GM21390 (cell line): Measurements from ENCODE around the gene ITPKC.
"Not testable (repeated sequence)": the region's sequence is repeated elsewhere in the genome, so short reads cannot be mapped to it uniquely, and the experiment has no call there.

ENCODE experiments used
- ATAC-seq: cut with Tn5 transposase; IDR thresholded peaks from one replicate; pipeline ENCODE4 v1.9.1; 2021; ENCODE audit not compliant: unreplicated experiment

The ITPKC gene

DNA sequence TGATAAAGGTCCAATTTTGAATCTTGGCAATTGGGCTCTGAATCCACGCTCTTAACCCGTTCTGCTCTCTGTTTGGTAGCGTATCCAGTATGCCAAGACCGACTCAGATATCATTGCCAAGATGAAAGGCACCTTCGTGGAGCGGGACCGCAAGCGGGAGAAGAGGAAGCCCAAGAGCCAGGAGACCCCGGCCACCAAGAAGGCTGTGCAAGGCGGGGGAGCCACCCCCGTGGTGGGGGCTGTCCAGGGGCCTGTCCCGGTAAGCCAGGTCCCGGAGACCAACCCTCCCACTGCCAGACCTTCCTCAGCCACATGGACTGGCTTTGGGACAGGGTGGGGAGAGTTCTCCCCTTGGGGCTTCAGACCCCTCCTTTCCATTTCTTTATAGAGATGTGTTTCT, 42.4 kb downstream of the ITPKC start:
- ATAC-seq: no peak

DNA sequence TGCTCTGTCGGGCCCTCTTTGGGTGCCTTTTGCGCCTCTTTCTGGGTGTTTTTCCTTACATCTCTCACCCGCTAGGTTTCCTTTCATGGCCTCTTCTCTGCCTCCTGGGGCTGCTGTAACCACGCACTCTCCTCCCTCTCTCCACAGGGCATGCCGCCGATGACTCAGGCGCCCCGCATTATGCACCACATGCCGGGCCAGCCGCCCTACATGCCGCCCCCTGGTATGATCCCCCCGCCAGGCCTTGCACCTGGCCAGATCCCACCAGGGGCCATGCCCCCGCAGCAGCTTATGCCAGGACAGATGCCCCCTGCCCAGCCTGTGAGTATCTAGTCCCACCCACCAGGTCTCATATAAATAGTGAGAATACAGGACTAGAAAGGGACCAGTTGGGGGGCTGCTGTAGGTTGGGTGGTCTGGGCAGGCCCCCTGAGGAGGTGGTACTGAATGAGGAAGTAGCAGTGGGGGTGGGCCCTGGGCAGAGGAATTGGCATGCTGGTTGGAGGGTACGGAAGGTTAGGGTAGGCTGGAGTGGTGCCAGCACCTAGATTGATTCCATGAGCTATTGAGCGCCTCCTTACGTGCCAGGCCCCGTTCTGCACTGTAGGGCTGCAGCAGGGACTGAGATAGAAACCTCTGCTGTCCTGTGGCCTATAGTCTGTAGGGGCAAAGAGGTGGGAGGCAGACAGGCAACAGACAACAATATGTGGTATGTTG, 46.0 kb downstream of the ITPKC start:
- ATAC-seq: no peak

DNA sequence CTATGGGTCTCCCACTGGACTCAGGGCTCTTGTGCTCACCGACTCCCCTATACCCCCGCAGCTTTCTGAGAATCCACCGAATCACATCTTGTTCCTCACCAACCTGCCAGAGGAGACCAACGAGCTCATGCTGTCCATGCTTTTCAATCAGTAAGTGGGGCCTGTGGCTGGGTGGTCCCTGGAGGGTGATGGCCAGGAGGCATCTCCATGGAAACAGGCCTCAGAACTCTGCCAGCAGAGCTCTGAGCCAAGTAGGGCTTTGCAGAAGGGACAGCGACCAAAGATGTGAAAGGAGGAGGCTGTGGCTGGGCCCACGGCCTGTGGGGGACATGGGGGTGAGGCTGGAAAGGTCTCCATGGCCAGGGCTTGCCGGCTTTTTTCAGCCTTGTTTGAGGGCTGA, 46.6 kb downstream of the ITPKC start:
- ATAC-seq: no peak

DNA sequence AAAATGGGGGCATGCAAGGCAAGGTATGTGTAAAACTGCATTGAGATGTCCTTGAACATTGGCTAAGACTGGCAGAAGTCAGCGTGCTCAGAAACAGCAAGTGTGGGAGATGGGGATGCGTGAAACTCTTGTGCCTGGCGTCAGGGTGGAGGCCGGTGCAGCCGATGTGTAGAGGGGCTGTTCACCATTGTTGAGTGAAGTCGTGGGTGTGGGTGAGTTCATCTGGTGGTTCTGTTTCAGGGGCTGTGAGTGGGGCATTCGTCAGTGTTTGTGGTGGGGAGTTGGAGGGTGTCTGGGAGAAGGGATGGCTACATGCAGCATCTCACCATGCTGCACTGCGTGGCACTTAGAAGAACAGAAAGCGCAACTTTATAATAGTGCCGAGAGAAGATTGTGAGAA, 47.1 kb downstream of the ITPKC start:
- no peak for ATAC-seq

DNA sequence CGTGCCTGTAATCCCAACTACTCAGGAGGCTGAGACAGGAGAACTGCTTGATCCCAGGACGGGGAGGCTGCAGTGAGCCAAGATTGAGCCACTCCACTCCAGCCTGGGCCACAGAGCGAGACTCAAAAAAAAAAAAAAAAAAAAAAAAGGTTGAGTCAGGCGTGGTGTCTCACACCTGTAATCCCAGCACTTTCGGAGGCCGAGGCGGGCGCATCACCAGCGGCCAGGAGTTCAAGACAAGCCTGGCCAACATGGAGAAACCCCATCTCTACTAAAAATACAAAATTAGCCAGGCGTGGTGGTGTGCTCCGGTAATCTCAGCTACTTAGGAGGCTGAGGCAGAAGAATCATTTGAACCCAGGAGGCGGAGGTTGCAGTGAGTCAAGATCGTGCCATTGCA, 49.5 kb downstream of the ITPKC start:
- ATAC-seq: not testable (repeated sequence)

DNA sequence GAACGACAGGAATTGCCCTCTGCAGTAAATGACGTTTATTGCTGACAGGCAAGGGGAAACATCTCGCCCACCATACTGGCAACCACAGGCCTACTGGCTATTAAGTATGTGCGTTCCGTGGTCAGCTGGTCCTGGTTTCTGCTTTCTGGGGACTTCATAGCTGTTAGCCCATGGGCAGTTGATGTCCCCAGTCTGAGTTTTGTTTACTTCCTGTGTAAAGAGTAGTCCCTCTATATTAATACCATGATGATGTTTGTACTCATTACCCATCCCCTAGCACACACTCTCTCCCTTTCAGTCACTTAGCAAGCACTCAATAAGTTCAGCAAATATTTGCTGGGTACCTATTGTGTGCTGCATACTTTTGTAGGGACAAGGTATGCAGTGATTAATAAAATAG, 52.0 kb downstream of the ITPKC start:
- no peak for ATAC-seq

DNA sequence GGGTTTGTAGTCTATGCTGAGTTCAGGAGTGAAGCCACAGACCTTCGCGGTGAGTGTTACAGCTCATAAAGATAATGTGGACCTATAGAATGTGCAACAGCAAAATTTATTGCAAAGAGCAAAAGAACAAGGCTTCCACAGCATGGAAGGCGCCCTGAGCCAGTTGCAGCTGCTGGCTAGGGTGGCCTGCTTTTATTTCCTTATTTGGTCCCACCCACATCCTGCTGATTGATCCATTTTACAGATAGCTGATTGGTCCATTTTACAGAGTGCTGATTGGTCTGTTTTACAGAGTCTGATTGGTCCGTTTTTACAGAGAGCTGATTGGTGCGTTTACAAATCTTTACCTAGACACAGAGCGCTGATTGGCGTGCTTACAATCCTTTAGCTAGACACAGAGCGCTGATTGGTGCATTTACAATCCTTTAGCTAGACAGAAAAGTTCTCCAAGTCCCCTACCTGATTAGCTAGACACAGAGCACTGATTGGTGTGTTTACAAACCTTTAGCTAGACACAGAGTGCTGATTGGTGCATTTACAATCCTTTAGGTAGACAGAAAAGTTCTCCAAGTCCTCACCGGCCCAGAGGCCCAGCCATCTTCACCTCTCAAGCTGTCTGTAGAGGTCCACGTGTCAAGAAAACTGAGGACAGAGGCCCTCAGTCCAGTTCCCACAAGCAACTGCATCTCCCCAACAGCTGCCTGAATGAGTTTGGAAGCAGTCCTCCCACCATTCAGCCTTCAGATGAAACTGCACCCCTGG, 54.4 kb downstream of the ITPKC start:
- ATAC-seq: not testable (repeated sequence)

DNA sequence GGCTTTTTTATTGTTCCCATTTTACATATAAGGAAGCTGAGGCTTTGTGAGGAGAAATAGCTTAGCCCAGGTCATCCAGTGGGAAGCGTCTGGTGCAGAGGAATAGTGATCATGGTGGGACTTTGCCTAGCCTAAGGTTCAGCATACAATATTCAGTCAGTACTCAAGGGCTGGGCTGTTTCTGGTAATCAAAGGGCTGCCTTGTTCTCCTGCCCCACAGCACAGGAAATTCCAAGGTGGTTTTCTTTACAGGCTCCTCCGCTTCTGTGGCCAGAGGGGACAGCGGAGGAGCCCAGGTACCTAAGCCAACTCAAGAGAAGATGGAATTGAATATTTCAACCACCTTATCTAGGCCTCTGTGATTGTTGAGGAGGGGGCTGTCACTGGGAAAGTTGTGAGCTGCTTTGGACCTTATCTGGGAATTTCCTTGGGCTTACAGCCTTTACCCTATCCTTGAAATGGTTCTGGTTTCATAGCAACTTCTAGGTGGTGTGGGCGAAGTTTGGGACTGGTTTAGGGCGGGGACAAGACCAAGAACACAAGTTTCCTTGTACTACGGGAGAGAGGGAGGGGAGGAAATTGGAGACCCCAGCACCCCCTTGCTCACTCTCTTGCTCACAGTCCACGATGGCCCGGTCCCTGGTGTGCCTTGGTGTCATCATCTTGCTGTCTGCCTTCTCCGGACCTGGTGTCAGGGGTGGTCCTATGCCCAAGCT, 58.2 kb downstream of the ITPKC start, which contains the start of gene MIA:
MIA (plus strand) TSS at position 606 of the 716 bp plus-strand sequence; CDS start at position 628, 22 bp downstream.
- no peak for ATAC-seq

DNA sequence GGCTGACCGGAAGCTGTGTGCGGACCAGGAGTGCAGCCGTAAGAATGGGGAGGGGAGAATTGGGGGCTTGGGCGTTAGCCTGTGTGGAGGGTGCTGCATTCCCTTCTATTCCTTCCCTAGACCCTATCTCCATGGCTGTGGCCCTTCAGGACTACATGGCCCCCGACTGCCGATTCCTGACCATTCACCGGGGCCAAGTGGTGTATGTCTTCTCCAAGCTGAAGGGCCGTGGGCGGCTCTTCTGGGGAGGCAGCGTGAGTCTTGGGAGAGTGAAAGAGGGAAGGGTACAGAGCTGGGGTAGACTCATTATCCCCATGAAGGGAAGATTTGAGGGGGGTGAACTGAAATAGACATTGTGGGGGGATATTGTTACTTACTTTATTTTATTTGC, 58.7 kb downstream of the ITPKC start:
- ATAC-seq: no peak

DNA sequence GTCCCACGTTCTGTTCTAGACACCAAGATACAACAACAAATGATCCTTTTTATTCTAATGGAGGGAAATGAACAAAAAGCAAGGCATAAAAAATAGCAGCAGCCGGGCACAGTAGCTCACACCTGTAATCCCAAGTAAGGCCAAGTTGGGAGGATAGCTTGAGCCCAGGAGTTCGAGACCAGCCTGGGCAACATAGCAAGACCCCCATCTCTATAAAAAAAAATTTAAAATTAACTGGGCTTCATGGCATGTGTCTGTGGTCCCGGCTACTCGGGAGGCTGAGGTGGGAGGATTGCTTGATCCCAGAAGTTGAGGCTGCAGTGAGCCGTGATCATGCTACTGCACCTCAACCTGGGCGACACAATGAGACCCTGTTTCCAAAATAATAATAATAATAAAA, 59.5 kb downstream of the ITPKC start:
- no peak for ATAC-seq

DNA sequence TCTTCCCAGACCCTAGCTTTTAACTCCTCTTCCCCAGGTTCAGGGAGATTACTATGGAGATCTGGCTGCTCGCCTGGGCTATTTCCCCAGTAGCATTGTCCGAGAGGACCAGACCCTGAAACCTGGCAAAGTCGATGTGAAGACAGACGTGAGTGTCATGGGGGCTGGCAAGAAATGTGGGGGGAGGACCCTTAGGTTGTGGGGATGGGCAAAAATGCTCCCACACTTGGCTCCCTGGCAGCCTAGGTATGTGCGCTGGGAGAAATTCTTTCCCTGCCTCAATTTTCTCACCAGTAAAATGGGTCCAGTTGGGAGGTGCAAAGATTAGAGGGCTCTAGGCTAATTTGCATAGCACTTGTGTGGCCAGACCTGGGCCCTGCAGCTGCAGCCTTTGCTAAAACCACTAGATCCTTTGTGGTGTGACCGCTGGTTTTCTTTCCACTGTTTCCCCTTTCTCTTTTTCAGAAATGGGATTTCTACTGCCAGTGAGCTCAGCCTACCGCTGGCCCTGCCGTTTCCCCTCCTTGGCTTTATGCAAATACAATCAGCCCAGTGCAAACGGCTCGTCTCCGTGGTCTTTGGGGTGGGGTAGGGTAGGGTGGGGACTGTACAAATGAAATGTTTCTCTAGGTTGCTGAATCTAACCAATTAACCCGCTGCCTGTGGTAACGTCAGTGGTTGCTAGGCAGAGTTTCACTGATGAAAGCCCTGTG, 60.2 kb downstream of the ITPKC start:
- peak; percentile 59 for ATAC-seq

DNA sequence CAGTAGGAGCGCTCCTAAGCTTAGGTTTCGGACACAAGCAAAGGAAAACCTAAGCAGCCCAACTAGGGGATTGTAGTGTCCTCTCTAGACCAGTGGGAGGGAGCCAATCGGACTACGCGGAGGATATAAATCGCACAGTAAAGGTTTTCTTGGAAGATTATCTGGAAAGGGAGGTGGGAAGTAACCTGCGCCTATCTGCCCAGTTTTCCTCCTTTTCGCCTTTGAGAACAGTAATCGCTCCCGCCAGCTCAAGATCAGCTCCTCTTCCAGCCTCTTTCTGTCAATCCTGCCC, 60.7 kb downstream of the ITPKC start:
- ATAC-seq: no peak

DNA sequence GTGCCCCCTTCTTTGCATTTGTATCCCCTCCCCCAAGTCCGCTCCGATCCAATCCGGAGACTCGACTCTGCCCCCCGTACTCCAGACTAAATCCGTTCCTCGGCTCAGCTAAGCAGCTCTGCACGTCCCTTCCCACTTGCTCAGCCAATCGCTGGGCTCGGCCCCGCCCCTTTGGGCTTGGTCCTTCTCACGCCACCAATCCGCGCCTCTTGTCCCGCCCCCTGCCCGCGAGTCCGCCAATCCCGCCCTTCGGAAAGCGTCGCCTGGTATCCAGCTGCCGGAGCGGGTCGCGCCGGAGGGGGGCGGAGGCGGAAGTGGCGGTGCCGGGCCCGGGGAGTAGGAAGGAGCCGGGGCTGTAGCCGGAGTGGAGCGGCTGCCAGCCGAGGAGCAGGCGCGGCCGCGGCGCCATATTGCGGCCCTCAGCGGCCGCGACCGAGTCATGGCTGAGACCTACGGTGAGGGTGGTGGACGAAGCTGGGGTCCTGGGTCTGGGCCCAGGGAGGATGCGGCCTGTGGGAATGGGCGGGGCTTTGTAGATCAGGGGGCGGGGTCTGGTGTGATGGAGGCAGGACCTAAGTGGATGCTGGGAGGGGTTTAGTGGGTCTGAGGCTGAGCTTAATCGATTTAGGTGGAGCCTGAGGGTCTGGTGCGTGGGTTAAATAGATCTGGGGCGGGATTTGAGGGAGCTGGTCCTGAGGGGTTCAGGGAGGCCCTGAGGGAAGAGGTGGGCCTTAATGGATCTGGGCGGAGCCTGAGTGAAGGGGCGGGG, 61.2 kb downstream of the ITPKC start, which contains the start of gene RAB4B:
RAB4B (plus strand) TSS at position 311 of the 769 bp plus-strand sequence; CDS start at position 440, 129 bp downstream.
- peak; percentile 48 for ATAC-seq

DNA sequence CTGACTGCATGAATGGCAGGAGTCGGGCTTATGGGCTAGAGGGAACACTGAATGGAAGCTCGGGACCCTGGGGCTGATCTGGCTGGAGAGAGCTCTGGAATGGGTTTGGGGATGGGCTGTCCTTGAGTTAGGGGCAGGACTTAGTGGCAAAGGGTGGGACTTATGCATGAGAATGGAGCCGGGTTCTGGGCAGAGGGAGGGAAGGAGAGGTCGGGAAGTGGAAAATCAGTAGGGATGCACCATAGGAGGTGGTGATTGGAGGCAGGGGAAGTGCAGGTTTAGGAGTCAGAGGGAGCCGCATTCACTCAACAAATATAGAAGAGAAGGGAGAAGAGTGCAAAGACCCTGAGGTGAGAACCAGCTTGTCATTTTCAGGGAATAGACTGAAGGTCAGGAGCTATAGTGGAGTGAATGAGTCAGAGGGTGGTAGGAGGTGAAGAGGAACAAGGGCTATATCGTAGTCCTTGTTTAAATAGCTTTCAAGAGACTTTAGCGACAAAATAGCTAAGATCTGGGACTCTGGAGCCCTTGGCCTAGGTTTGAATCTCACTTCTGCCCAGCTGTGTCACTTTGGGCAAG, 61.9 kb downstream of the ITPKC start:
- no peak for ATAC-seq

DNA sequence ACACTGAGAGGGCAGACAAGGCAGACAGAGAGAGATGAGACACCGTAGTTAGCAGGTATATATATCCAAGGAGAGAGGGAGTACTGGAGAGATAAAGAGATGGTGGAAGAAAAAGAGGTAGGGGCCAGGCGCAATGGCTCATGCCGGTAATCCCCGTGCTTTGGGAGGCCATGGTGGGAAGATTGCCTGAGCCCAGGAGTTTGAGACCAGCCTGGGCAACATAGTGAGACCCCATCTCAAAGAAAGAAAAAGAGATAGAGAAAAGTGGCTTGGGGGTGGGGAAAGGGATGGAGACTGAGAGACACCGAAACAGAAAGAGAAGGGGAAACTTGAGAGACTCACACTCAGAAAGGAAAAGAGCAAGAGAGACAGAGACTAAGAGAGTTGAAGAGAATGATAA, 63.7 kb downstream of the ITPKC start:
- ATAC-seq: no peak

DNA sequence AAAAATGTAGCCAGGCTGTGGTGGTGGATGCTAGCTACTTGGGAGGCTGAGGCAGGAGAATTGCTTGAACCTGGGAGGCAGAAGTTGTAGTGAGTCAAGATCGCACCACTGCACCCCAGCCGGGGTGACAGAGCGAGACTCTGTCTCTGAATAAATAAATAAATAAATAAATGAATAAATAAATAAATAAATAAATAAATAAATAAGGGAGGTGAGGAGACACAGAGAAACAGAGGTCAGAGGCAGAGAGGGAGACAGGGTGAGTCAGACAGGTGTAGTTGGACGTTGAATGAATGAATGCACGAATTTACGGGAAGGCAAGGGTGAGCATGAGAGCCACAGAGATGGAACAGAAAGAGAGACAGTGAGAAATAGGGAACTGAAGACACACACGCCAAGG, 64.2 kb downstream of the ITPKC start:
- no peak for ATAC-seq

DNA sequence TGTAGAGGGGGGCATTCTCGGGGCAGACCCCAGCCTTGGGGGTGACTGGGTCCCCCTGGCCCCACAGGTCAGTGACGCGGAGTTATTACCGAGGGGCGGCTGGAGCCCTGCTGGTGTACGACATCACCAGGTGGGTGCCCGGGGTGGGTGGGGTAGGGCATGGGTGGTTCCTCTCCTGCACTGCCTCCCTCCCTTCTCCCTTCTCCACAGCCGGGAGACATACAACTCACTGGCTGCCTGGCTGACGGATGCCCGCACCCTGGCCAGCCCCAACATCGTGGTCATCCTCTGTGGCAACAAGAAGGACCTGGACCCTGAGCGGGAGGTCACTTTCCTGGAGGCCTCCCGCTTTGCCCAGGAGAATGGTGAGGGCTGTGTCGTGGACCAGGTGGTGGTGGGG, 66.8 kb downstream of the ITPKC start:
- no peak for ATAC-seq

DNA sequence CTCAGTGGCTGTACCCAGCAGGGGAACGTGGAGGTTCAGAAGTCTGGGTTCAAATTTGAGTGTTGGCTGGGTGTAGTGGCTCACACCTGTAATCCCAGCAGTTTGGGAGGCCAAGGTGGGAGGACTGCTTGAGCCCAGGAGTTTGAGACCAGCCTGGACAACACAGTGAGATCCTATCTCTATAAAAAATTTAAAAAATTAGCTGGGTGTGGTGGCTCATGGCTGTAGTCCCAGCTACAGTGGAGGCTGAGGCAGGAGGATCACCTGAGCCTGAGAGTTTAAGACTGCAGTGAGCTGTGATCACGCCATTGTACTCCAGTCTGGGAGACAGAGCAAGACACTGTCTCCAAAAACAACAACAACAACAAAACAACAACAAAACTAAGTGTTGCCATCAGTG, 67.2 kb downstream of the ITPKC start:
- not testable (repeated sequence) for ATAC-seq

DNA sequence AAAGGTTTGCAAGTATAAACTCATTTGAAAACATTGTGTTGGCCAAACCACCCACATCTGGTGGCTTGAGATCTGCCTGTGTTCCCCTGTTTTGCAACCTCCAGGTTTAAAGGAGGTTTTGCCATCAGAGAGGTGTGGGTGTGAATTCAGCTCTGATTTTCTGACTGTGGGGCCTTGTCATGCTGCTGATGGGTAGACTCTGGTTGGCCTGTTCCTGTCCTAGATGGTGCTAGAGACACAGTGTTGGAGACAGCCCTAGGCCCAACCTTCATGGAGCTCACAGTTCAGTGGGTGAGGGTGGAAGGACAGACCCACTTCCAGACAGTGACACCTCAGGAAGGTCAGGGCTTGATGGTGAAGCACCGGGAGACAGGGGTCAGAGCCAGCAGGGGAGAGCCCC, 68.6 kb downstream of the ITPKC start:
- ATAC-seq: no peak
